ENCODE measurements around the gene PRPF39. TPM values are rescaled to one million over a fixed set of nuclear protein-coding genes. Genes with fewer than 3 reads are reported as not detected.
A peak's percentile ranks its signal among the peaks of the same experiment; 100 is the strongest.
"Not testable (repeated sequence)": the region's sequence is repeated elsewhere in the genome, so short reads cannot be mapped to it uniquely, and the experiment has no call there.

PRPF39 gene
- total RNA-seq, 1 donor from 2014 or later, result 29.2 TPM

DNA sequence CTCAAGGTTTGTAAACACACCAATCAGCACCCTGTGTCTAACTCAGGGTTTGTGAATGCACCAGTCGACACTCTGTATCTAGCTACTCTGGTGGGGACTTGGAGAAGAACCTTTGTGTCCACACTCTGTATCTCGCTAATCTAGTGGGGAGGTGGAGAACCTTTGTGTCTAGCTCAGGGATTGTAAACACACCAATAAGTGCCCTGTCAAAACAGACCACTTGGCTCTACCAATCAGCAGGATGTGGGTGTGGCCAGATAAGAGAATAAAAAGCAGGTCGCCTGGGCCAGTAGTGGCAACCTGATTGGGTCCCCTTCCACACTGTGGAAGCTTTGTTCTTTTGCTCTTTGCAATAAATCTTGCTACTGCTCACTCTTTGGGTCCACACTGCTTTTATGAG is 2.8 kb upstream of the PRPF39 start:
- not testable (repeated sequence) for DNase-seq (ENCODE audit: low spot score)

DNA sequence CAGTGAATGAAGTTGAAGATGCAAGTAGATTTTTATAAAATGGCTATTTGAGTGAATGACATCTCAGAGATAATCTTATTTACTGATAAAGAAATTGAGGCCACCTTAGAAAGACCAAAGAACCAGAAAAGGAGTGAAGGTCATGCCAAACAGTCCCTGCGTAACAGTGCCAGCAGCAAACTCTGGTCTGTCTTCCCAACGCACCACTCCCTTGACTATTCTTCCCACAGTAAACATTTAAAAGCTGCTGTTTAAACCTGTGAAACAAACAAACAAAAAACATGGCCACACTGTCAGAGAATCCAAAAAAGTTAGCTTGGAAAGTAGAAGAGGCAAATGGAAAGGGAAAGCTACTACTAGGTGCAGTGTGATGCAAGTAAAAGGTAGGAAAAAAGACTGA is 1.5 kb upstream of the PRPF39 start:
- DNase-seq (ENCODE audit: low spot score), result no peak

DNA sequence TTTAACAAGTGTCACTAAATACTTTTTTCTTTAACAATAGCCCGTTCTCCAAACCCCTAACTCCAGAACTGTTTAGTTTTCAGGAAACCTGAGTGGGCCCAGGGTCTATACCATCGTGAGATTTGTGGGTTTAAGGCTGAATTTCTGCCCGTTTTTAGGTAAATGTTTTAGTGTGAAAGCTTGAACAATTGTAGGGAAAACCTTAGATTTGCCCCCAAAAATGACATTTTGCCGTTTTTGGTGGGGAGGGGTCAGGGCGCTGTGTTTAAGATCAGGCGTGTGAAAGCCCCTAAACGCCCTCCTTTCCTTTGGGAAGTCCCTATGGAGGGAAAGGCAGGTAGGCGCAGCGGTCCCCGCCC is 320 bp upstream of the PRPF39 start:
- DNase-seq (ENCODE audit: low spot score), result no peak

DNA sequence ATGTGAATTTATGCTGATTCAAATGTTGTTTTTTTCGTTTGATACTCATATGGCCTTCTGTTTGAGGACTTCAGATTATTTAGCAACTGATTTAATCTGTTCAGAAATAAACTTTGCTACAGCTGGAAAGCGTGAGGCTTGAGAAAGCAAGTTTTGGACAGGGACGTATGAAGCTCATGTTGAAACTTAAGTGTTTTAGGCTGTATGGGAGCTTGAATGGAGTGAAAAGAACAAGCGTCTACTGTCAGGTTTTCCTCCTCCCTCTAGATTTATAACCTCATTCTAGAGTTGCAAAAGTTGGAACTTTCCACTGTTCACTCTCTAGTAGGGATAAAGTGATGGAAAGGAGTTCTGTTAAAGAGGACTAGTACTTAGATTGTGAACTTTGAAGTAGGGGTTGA is 1.0 kb downstream of the PRPF39 start:
- no peak for DNase-seq (ENCODE audit: low spot score)

DNA sequence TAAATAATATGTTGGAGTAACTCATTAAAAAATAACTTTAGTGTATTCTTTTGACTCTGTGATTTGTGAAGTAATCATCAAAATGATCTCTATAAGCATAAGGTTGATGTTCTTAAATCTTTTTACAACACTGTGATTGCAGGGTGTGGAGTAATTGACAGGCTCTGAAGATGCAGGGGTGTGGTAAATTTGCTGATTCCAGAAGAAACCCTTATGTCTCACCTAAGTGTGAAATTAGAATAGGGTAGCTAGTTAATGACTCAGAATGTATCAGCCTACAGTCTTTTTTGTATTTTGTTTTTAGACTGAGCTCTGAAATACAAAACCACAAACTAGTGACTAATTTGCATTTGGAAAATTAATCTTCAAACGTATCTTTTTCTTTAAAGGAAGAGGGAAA is 5.9 kb downstream of the PRPF39 start:
- no peak for DNase-seq (ENCODE audit: low spot score)

DNA sequence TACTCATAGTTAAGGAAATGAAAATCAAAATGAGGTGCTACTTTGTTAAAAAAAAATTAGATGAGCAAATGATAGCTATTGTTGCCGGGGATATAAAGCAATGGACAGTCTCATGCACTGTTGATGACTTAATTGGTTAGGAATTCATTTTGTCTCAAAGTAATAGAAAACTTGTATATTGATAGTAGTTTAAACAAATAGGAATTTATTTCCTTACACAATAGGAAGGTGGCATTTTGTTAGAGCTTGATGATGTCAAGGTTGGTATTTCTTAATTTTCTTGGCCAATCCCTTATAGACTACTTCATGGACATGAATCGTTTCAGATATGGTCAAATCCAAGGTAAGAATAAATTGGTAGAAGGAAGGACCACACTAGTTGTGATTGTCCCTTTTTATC is 7.8 kb downstream of the PRPF39 start:
- DNase-seq (ENCODE audit: low spot score), result no peak

DNA sequence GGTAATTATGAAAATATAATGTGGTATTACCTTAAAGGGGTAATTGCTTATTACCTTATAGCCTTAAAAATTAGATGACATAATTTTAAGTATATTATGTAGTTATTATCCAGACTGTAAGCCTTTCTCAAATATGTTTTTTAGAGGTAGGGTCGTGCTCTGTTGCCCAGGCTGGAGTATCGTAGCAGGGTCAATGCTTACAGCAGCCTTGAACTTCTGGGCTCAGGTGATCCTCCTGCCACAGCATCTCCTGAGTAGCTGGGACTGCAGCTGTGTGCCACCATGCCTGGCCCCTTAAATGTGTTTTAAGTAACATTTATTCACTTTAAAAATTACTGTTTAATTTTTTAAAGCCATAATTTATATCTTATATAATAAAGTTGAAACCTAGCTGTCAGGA is 10.4 kb downstream of the PRPF39 start:
- no peak for DNase-seq (ENCODE audit: low spot score)

DNA sequence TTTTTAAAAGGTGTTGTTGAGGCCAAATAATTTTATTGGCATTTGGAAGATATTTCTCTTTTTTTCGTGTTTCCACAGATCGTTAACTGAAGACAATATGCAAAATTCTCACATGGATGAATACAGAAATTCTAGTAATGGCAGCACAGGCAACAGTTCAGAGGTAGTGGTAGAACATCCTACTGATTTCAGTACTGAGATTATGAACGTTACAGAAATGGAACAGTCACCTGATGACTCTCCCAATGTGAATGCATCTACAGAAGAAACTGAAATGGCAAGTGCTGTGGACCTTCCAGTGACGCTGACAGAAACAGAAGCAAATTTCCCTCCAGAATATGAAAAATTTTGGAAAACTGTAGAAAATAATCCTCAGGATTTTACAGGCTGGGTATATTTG is 11.2 kb downstream of the PRPF39 start:
- no peak for DNase-seq (ENCODE audit: low spot score)

GRCh38 chr14:45096218-45096617 is 12.3 kb downstream of the PRPF39 start:
- DNase-seq (ENCODE audit: low spot score), result no peak

DNA sequence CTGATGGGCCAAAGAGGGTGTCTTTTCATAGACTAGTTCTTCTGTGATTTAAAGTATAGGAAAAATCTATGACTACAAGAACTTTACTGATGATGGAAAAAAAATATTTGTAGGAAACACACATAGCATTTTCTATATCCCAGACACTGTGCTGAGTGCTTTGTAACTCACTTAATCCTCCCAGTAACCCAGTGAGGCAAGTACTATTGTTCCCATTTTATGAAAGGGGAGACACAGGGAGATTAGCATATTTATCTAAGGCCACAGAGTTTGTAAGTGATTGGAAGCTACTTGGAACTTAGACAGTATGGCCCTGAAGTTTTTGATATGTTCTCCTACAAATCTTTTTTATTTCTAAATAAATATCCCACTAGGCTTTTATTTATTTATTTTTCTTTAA is 19.9 kb downstream of the PRPF39 start:
- no peak for DNase-seq (ENCODE audit: low spot score)

GRCh38 chr14:45104561-45104960 is 20.6 kb downstream of the PRPF39 start:
- no peak for DNase-seq (ENCODE audit: low spot score)

GRCh38 chr14:45112896-45113781 is 29.2 kb downstream of the PRPF39 start:
- DNase-seq (ENCODE audit: low spot score), result no peak

DNA sequence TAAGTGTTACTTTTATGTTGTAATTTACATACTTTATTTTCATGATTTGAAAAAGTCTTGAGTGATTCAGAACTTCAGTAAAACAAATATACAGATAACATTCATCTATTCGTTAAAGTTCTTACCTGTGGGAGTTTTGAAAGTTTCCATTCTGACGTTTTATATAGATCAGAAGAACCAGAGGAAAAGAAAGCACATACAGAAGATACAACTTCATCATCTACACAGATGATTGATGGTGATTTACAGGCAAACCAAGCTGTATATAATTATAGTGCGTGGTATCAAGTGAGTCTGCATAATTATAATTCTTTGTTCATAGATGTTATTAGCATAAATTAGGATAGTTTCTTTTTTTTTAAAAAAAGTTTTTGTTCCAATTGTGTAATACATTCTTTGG is 30.4 kb downstream of the PRPF39 start:
- no peak for DNase-seq (ENCODE audit: low spot score)

DNA sequence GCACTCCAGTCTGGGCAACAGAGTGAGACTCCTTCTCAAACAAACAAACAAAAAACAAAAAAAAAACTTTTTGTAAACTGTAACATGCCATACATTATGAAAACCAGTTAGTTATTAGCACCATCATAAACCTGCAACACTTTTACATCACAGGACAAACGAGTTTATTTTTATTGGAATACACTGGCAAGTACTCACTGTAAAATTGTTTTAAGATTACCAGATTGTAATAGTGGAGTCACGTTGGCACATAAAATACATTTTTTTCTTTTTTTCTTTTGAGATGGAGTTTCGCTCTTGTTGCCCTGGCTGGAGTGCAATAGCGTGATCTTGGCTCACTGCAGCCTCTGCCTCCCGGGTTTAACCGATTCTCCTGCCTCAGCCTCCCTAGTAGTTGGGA is 34.7 kb downstream of the PRPF39 start:
- DNase-seq (ENCODE audit: low spot score), result no peak

- DNase-seq (ENCODE audit: low spot score), result no peak
Measured at GRCh38 chr14:45120096-45120495, 36.2 kb downstream of the PRPF39 start.

GRCh38 chr14:45123271-45123670 is 39.4 kb downstream of the PRPF39 start:
- DNase-seq (ENCODE audit: low spot score), result no peak

GRCh38 chr14:45125754-45126153 is 41.8 kb downstream of the PRPF39 start:
- DNase-seq (ENCODE audit: low spot score), result no peak

- DNase-seq (ENCODE audit: low spot score), result no peak
Measured at GRCh38 chr14:45128963-45129629, 45.2 kb downstream of the PRPF39 start.

DNA sequence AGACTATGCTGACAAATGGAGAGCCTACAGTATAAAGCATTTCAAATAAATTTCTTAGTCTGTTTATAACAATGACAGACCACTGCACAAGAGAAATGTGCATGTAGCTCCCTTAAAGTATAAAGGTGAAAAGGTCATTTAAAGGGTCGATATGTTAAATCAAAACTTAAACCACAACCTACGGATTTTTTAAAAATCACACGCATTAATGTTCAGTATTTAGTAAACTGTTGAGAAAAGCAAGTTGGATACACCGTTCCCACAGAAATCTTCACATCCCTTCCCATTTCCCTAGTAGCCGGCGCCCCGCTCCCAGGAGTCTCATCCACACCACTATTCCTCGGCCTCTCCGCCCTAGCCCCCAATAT is 49.8 kb downstream of the PRPF39 start:
- DNase-seq (ENCODE audit: low spot score), result no peak

- DNase-seq (ENCODE audit: low spot score), result peak; percentile 98
Measured at GRCh38 chr14:45134051-45134958, 50.4 kb downstream of the PRPF39 start, which contains the start of gene FKBP3. Gene FKBP3 (minus strand): TSS chr14:45134481. CDS start chr14:45134456, 25 bp downstream.

GRCh38 chr14:45135156-45135555 is 51.2 kb downstream of the PRPF39 start:
- no peak for DNase-seq (ENCODE audit: low spot score)

DNA sequence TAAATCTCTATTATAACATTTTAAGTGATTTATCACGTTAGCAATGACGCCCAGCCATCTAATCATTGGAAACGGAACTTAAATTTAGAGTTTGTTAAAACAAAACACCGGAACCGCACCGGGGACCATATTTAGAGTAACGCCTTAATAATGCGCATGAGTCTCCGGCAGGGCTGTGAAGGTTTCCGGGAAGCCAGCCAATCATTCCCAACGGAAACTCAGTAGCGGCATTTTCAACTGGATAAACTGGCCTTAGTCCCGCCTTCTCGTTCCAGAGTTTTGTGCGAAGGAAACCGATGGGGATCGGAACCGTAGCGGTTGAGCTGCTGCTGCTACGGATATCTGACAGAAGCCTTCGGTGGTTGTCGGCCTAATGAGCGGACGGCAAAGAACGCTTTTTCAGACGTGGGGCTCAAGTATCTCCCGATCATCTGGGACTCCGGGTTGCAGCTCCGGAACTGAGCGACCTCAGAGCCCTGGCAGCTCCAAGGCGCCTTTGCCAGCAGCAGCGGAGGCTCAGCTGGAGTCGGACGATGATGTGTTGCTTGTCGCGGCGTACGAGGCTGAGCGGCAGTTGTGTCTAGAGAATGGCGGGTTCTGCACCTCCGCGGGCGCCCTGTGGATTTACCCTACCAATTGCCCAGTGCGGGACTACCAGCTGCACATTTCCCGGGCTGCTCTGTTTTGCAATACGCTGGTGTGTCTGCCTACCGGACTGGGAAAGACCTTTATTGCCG is 51.9 kb downstream of the PRPF39 start, which contains the start of gene FANCM:
TSS of gene FANCM (plus strand) at position 272 of the 737 bp plus-strand sequence. CDS start at position 374, 102 bp downstream.
- DNase-seq (ENCODE audit: low spot score), result peak; percentile 96
